Body of pancreas (tissue), 4 donors: ENCODE measurements around the gene PITRM1.

ENCODE experiments used
- CTCF ChIP-seq, 7 experiments: fragments of 450-650 bp in 4 of 7; fragments of 200-600 bp in 3 of 7; sonication (generic) in 3 of 7; IDR thresholded peaks; one replicate each; pipeline ENCODE4 v1.5.1; 2016 to 2019; ENCODE audit warnings: antibody characterized with exemption in 7 of 7
- POLR2A ChIP-seq, 3 donors: fragments of 450-650 bp; IDR thresholded peaks; one replicate each; pipeline ENCODE4 v1.6.1; 2016; ENCODE audit warnings: antibody characterized with exemption in 3 of 3, mild to moderate bottlenecking in 2 of 3

GRCh38 chr10:3149918-3150317 is 22.7 kb downstream of the PITRM1 start:
- no peak for TF ChIP-seq CTCF (IDR thresholded peaks at IDR 0.05)
- TF ChIP-seq POLR2A (IDR thresholded peaks at IDR 0.05) = no peak
